Glomerular visceral epithelial cell (primary cell): ENCODE results near the gene KLK3.
A peak's percentile ranks its signal among the peaks of the same experiment; 100 is the strongest.

Experiments used
- DNase-seq: peaks from one replicate; pipeline ENCODE4 v3.0.0-alpha.2; 2016; ENCODE audit errors: extremely low spot score

The KLK3 gene

GRCh38 chr19:50831026-50831396 lies 23.7 kb upstream of the KLK3 start:
- DNase-seq: no peak

- no peak for DNase-seq
Measured at GRCh38 chr19:50832666-50833065, 22.0 kb upstream of the KLK3 start.

GRCh38 chr19:50833117-50833801 lies 21.5 kb upstream of the KLK3 start, which contains the start of gene KLK15:
Gene KLK15 (minus strand): TSS chr19:50833574. CDS start chr19:50831492, 2,082 bp downstream.
- DNase-seq: no peak

- DNase-seq: no peak
Measured at GRCh38 chr19:50833802-50834167, 20.9 kb upstream of the KLK3 start.

GRCh38 chr19:50835103-50835784 lies 19.5 kb upstream of the KLK3 start:
- no peak for DNase-seq

GRCh38 chr19:50835785-50836542 lies 18.8 kb upstream of the KLK3 start:
- DNase-seq: peak; percentile 66

DNA sequence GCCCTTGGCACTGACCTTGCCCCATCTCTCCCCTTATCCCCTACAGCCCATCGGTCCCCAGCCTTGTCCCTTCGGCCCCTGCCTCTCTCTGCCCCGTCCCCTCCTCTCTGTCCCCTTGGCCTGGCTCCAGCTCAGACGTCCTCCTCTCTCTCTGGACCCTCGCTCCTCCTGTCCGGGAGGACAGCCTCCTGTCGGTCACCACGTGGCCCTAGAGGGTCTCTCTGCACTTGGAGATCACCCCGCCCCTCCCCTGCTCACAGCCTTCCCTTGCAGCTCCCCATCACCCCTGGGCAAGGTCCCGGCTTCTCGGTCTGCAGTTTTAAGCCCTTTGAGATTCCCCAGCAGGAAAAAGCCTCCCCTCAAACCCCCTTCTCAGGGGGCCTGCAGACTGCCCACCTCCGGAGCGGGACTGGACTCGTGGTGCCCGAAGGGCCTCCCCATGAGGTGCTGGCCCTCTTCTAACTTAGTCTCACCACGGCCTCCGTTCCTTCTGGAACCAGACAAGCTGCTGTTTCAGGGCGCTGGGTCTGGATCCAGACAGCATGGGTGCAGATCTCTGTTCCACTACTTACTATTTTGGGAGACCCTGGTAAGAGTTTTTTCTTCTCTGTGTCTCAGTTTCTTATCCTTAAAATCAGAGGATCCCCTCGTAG lies 18.0 kb upstream of the KLK3 start:
- DNase-seq: no peak

- no peak for DNase-seq
Measured at GRCh38 chr19:50837300-50837699, 17.4 kb upstream of the KLK3 start.

DNA sequence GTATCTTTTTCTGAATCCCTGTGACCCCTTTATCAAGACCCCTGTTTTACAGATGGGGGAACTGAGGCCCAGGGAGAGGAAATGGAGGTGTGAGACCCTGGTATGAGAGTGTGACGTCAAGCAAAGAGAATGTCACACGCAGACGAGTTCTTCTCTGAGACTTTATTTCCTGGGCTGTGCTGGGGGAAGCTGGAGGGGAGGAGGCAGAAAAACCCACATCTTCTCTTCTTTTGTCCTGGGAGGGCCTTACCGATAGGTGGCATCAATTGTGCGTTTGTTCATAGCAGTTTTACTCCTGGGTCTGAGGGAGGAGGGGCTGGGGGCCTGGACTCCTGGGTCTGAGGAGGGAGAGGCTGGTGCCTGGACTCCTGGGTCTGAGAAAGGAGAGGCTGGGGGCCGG lies 16.5 kb upstream of the KLK3 start:
- no peak for DNase-seq

GRCh38 chr19:50839712-50840655 lies 14.7 kb upstream of the KLK3 start:
- DNase-seq: no peak

- DNase-seq: no peak
Measured at GRCh38 chr19:50842130-50842529, 12.6 kb upstream of the KLK3 start.

DNA sequence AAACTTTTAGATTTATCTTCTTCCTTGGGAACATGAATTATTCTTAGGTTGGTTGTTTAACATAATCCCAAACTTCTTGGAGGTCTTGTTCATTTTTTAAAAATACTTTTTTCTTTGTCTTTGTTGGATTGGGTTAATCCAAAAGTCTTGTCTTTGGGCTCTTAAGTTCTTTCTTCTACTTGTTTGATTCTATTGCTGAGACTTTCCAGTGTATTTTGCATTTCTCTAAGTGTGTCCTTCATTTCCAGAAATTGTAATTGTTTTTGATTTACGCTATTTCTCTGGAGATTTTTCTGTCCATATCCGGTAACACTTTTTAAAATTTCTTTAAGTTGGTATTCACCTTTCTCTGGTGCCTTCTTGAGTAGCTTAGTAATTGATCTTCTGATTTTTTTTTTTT lies 11.5 kb upstream of the KLK3 start:
- no peak for DNase-seq

DNA sequence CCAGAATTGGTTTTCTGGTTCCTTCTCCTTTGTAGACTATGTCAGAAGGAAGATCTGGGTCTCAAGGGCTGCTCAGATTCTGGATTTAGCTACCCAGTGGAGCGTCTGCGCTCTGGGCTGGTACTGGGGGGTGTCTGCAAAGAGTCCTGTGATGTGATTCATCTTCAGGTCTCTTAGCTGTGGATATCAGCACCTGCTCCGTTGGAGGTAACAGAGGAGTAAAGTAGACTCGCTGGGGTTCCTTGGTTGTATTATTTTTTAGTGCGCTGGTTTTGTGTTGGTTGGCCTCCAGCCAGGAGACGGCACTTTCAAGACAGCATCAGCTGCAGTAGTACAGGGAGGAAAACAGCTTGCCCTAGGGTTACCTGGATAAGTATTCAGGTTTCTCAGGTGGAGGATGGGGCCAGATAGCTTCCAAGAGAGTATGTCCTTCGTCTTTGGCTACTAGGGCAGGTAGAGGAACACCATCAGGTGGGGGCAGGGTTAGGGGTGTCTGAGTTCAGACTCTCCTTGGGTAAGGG lies 11.0 kb upstream of the KLK3 start:
- no peak for DNase-seq

GRCh38 chr19:50844296-50844935 lies 10.3 kb upstream of the KLK3 start:
- DNase-seq: no peak

- no peak for DNase-seq
Measured at GRCh38 chr19:50850738-50851137, 4.0 kb upstream of the KLK3 start.

GRCh38 chr19:50851620-50852019 lies 3.1 kb upstream of the KLK3 start:
- DNase-seq: no peak

GRCh38 chr19:50857366-50857765 lies 2.7 kb downstream of the KLK3 start:
- no peak for DNase-seq

DNA sequence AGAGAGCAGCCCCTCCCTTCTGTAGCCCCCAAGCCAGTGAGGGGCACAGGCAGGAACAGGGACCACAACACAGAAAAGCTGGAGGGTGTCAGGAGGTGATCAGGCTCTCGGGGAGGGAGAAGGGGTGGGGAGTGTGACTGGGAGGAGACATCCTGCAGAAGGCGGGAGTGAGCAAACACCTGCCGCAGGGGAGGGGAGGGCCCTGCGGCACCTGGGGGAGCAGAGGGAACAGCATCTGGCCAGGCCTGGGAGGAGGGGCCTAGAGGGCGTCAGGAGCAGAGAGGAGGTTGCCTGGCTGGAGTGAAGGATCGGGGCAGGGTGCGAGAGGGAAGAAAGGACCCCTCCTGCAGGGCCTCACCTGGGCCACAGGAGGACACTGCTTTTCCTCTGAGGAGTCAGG lies 4.2 kb downstream of the KLK3 start:
- DNase-seq: no peak

DNA sequence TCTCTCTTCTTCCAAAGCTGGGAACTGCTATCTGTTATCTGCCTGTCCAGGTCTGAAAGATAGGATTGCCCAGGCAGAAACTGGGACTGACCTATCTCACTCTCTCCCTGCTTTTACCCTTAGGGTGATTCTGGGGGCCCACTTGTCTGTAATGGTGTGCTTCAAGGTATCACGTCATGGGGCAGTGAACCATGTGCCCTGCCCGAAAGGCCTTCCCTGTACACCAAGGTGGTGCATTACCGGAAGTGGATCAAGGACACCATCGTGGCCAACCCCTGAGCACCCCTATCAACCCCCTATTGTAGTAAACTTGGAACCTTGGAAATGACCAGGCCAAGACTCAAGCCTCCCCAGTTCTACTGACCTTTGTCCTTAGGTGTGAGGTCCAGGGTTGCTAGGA lies 5.1 kb downstream of the KLK3 start:
- no peak for DNase-seq

GRCh38 chr19:50861010-50861409 lies 6.3 kb downstream of the KLK3 start:
- DNase-seq: no peak
